Left hindlimb (tissue), 1 donor: ENCODE measurements around the gene PIAS1.
A peak's percentile ranks its signal among the peaks of the same experiment; 100 is the strongest.
"Not testable (repeated sequence)": the region's sequence is repeated elsewhere in the genome, so short reads cannot be mapped to it uniquely, and the experiment has no call there.

Experiments used
- DNase-seq: peaks from one replicate; pipeline ENCODE4 v3.0.0-alpha.2; 2018

Gene PIAS1

GRCh38 chr15:68186671-68187397, 132.7 kb downstream of the PIAS1 start:
- DNase-seq = no peak

GRCh38 chr15:68187559-68187958, 133.4 kb downstream of the PIAS1 start:
- DNase-seq = peak; percentile 81

- no peak for DNase-seq
These were observed 134.5 kb downstream of the PIAS1 start for GRCh38 chr15:68188647-68189046.

GRCh38 chr15:68190048-68190447, 135.9 kb downstream of the PIAS1 start:
- DNase-seq = no peak

- no peak for DNase-seq
These were observed 137.4 kb downstream of the PIAS1 start for GRCh38 chr15:68191555-68191954.

- DNase-seq = no peak
These were observed 138.0 kb downstream of the PIAS1 start for GRCh38 chr15:68192117-68192516.

- DNase-seq = no peak
These were observed 138.8 kb downstream of the PIAS1 start for GRCh38 chr15:68192804-68193486.

GRCh38 chr15:68195336-68196112, 141.4 kb downstream of the PIAS1 start:
- DNase-seq = no peak

GRCh38 chr15:68196445-68197169, 142.5 kb downstream of the PIAS1 start:
- DNase-seq = no peak

- DNase-seq = no peak
These were observed 143.0 kb downstream of the PIAS1 start for GRCh38 chr15:68197170-68197492.

- no peak for DNase-seq
These were observed 143.7 kb downstream of the PIAS1 start for GRCh38 chr15:68197661-68198437.

- no peak for DNase-seq
These were observed 145.2 kb downstream of the PIAS1 start for GRCh38 chr15:68199340-68199739.

- no peak for DNase-seq
These were observed 146.1 kb downstream of the PIAS1 start for GRCh38 chr15:68200016-68200861.

- no peak for DNase-seq
These were observed 147.2 kb downstream of the PIAS1 start for GRCh38 chr15:68201153-68201878.

- DNase-seq = no peak
These were observed 147.8 kb downstream of the PIAS1 start for GRCh38 chr15:68201879-68202261.

- DNase-seq = not testable (repeated sequence)
These were observed 148.9 kb downstream of the PIAS1 start for GRCh38 chr15:68202994-68203393.

GRCh38 chr15:68203486-68203885, 149.4 kb downstream of the PIAS1 start:
- DNase-seq = no peak

GRCh38 chr15:68203956-68204355, 149.8 kb downstream of the PIAS1 start:
- no peak for DNase-seq

- DNase-seq = no peak
These were observed 150.2 kb downstream of the PIAS1 start for GRCh38 chr15:68204361-68204760.

- peak; percentile 88 for DNase-seq
These were observed 150.9 kb downstream of the PIAS1 start, which contains the start of gene CALML4 for GRCh38 chr15:68204776-68205557. CALML4 (minus strand) TSS chr15:68205332; CDS start chr15:68205247, 85 bp downstream.
